HepG2 (cell line): ENCODE measurements around the gene TIMM13. TPM values are rescaled to one million over a fixed set of nuclear protein-coding genes. Genes with fewer than 3 reads are reported as not detected.

Experiments used
- ATAC-seq: fragments of 200-7000 bp; cut with Tn5 transposase; 3 replicates; pipeline ENCODE4 v1.9.1; 2020; ENCODE audit warnings: mild to moderate bottlenecking, moderate library complexity
- BruUV-seq: library from RNA; stranded (reverse); fragments of 400-500 nt; replicated peaks from 2 replicates; lab custom pipeline; 2021; lab: Mats Ljungman, UMichigan
- CTCF ChIA-PET: fragments of 300-600 bp; formaldehyde crosslinking; extraction: SDS; loops from one replicate; lab custom pipeline; 2021; ENCODE audit warnings: low total read pairs, inconsistent platforms, low intra/inter-chr PET ratio; lab: Yijun Ruan, JAX
- POLR2A ChIA-PET: fragments of 350-600 bp; sonication (Branson Sonifier 250); formaldehyde crosslinking; loops from one replicate; lab custom pipeline; 2020; ENCODE audit warnings: antibody characterized with exemption, inconsistent platforms; lab: Yijun Ruan, JAX
- DNase-seq: peaks from one replicate; pipeline ENCODE4 v3.0.0-alpha.2; 2015; ENCODE audit warnings: low spot score
- FAIRE-seq: peaks from 3 replicates; lab custom pipeline; 2011; peaks lifted over from hg19 to GRCh38; lab: Jason Lieb, UNC
- H2AFZ ChIP-seq: one replicate; pipeline ENCODE4 v1.6.1; 2011; ENCODE audit warnings: low read length, inconsistent platforms
- H3K27ac ChIP-seq: fragments of 300-600 bp; 3 replicates; pipeline ENCODE4 v1.8.0; 2011; ENCODE audit warnings: mixed run types, mild to moderate bottlenecking, mixed read lengths, low read length, inconsistent platforms; ENCODE audit not compliant: insufficient read depth; ENCODE audit errors: extremely low read length
- H3K27me3 ChIP-seq, 2 experiments: fragments of 200-600 bp in 1 of 2; 2 replicates in 1 of 2; 3 replicates in 1 of 2; pipeline versions ENCODE4 v1.6.0 to v1.8.0; 2011; ENCODE audit warnings: low read length in 2 of 2, mild to moderate bottlenecking in 2 of 2, moderate library complexity in 2 of 2, inconsistent platforms in 1 of 2; ENCODE audit not compliant: insufficient read depth in 2 of 2, control insufficient read depth in 1 of 2
- H3K36me3 ChIP-seq, 2 experiments: fragments of 200-600 bp in 1 of 2; replicated peaks in 1 of 2; 2 replicates in 1 of 2; 3 replicates in 1 of 2; pipeline versions ENCODE4 v1.5.1 to v1.8.0; 2011; ENCODE audit warnings: low read length in 2 of 2, inconsistent platforms in 1 of 2; ENCODE audit not compliant: insufficient read depth in 2 of 2, control insufficient read depth in 1 of 2
- H3K4me1 ChIP-seq: 2 replicates; pipeline ENCODE4 v1.5.1; 2012; ENCODE audit warnings: low read length, inconsistent platforms; ENCODE audit not compliant: insufficient read depth
- H3K4me2 ChIP-seq: 2 replicates; pipeline ENCODE4 v1.6.0; 2011; ENCODE audit warnings: low read depth, low read length, inconsistent platforms
- H3K4me3 ChIP-seq, 3 experiments: fragments of 200-600 bp in 1 of 3; sonication (generic), shearing (Covaris generic) in 1 of 3; replicated peaks in 1 of 3; 2 replicates each; pipeline ENCODE4 v1.5.1; 2011 to 2016; ENCODE audit warnings: low read length in 3 of 3, inconsistent platforms in 2 of 3, low read depth in 2 of 3, mild to moderate bottlenecking in 2 of 3, control low read depth in 1 of 3, mixed read lengths in 1 of 3; ENCODE audit not compliant: insufficient read depth in 1 of 3
- H3K79me2 ChIP-seq: one replicate; pipeline ENCODE4 v1.6.1; 2011; ENCODE audit warnings: low read length, inconsistent platforms; ENCODE audit not compliant: insufficient read depth
- H3K9ac ChIP-seq: 2 replicates; pipeline ENCODE4 v1.6.0; 2011; ENCODE audit warnings: mild to moderate bottlenecking, low read depth, low read length, inconsistent platforms; ENCODE audit not compliant: insufficient read depth
- H3K9me3 ChIP-seq: 2 replicates; pipeline ENCODE4 v1.5.1; 2012; ENCODE audit warnings: mild to moderate bottlenecking, low read length
- H4K20me1 ChIP-seq: 2 replicates; pipeline ENCODE4 v1.6.0; 2011; ENCODE audit warnings: inconsistent platforms, mild to moderate bottlenecking, low read length, moderate library complexity; ENCODE audit not compliant: insufficient read depth
- BRCA1 ChIP-seq: sonication (generic); formaldehyde crosslinking; IDR thresholded peaks from 2 replicates; pipeline ENCODE4 v1.4.0; 2020; ENCODE audit warnings: missing genetic modification reagents
- KLF15 ChIP-seq: sonication (generic); formaldehyde crosslinking; IDR thresholded peaks from 2 replicates; pipeline ENCODE4 v1.8.1; 2023; ENCODE audit warnings: borderline replicate concordance, mild to moderate bottlenecking, inconsistent platforms, missing genetic modification reagents, mixed read lengths
- MYNN ChIP-seq: sonication (generic); formaldehyde crosslinking; IDR thresholded peaks from 2 replicates; pipeline ENCODE4 v1.4.0; 2020; ENCODE audit warnings: mild to moderate bottlenecking, low read depth, missing genetic modification reagents
- NAIF1 ChIP-seq: sonication (generic); formaldehyde crosslinking; IDR thresholded peaks from 2 replicates; pipeline ENCODE4 v1.5.0; 2020; ENCODE audit warnings: mild to moderate bottlenecking, missing genetic modification reagents, borderline replicate concordance
- NR2C2 ChIP-seq: sonication (generic); formaldehyde crosslinking; IDR thresholded peaks from 2 replicates; pipeline ENCODE4 v1.4.0; 2020; ENCODE audit warnings: missing genetic modification reagents, mild to moderate bottlenecking, moderate library complexity, borderline replicate concordance
- SMAD3 ChIP-seq: sonication (generic); formaldehyde crosslinking; IDR thresholded peaks from 2 replicates; pipeline ENCODE4 v1.4.0; 2020; ENCODE audit warnings: missing genetic modification reagents
- THAP11 ChIP-seq: IDR thresholded peaks from 2 replicates; pipeline ENCODE4 v1.6.1; 2016; ENCODE audit warnings: missing biosample characterization, missing genetic modification reagents
- XRCC5 ChIP-seq: fragments of 200-400 bp; formaldehyde crosslinking; optimal IDR thresholded peaks from 2 replicates; pipeline ENCODE3; 2017; ENCODE audit warnings: mild to moderate bottlenecking, low read length
- ZNF660 ChIP-seq: sonication (generic); formaldehyde crosslinking; IDR thresholded peaks from 2 replicates; pipeline ENCODE4 v1.5.1; 2020; ENCODE audit warnings: mild to moderate bottlenecking, low read depth, missing genetic modification reagents, borderline replicate concordance
- WGBS: methylation state at CpG from one replicate; pipeline ENCODE4 v1.1.6; 2017; ENCODE audit warnings: low lambda C conversion rate; 5-methylcytosine and 5-hydroxymethylcytosine counted together
- in situ Hi-C: cut with HindIII; loops from 2 replicates; pipeline ENCODE4 v1.10.0; 2017; ENCODE audit warnings: low pct_unique_long_range_greater_than_20kb; ENCODE audit not compliant: extremely low pct_ligation_motif_present
- intact Hi-C: fragments of 100-400 bp; cut with micrococcal nuclease; formaldehyde crosslinking; loops from one replicate; pipeline ENCODE4 v1.10.0; 2022; ENCODE audit not compliant: unreplicated experiment
- polyA plus RNA-seq, 8 experiments: library from polyadenylated mRNA; depleted of rRNA in 3 of 8; stranded (reverse) in 7 of 8; unstranded in 1 of 8; fragments of >200 nt; fragmentation: Illumina TruSeq in 4 of 8; extraction: Trizol in 4 of 8; gene quantifications; 2 replicates each; pipeline versions ENCODE4 v1.2.1 to v1.2.3, GENCODE V29; 2011 to 2016; ENCODE audit warnings: low read depth in 4 of 8, missing spikeins in 1 of 8, mixed read lengths in 1 of 8; ENCODE audit not compliant: insufficient read depth in 1 of 8
- total RNA-seq, 5 experiments: library from RNA; depleted of rRNA; stranded (reverse); fragments of >200 nt; fragmentation: Illumina TruSeq; extraction: Trizol; gene quantifications; 2 replicates each; pipeline ENCODE4 v1.2.3, GENCODE V29; 2016; ENCODE audit warnings: low read depth in 1 of 5
- TF ChIP-seq, protein P1 (sequence below): IDR thresholded peaks from 2 replicates; pipeline ENCODE4 v1.4.0; 2020; ENCODE audit warnings: mild to moderate bottlenecking, missing genetic modification reagents
- TF ChIP-seq, protein P2 (sequence below): sonication (generic); formaldehyde crosslinking; IDR thresholded peaks from 2 replicates; pipeline ENCODE4 v1.8.0; 2022; ENCODE audit warnings: missing genetic modification reagents, mild to moderate bottlenecking, inconsistent platforms, borderline replicate concordance

Gene TIMM13
- total and polyA plus RNA-seq, 2 of the 13 experiments (the other 11 are each of a cell fraction or from before 2014, with no cell fraction given), result 48.4 to 108 TPM

DNA sequence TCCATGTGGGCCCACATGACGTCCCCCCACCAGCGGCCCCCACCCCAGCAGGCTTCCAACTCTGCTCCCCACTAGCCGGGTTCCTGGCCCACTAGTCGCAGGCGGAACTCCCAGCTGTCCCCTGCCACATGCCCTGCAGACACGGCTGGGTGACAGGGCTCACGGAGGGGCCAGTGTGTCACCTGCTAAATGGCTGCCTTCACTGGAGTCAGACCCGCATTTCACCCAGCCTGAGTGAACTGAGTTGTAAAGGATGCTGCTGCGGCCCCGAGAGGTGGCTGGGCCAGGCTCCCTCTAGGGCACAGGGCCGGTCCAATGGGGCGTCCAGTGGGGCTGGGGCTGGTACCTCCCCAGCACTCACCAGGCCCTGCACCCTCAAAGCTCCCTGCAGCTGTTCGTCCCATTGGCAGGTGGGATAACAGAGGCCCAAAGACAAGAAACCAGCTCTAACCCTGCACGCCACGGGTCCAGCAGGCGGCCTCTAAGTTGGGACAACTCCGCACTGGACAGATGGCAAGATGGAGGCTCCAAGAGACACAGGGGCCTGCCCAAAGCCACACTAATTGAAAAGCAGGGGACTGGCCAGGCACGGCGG is 26.1 kb upstream of the TIMM13 start:
- Histone ChIP-seq H3K36me3 (peaks cover 2 to 18% of the 10 kb centered on the region in 2 experiments; a peak in 1 of 5 replicates), H3K9ac (no peak overlapping the region), H3K27me3 (no peaks in the 10 kb centered on the region), H2AFZ (no peak overlapping the region), H3K4me3 (no peak overlapping the region), H3K9me3 (no peaks in the 10 kb centered on the region), H3K79me2 (peaks cover 61% of the 10 kb centered on the region), H3K4me2 (no peak overlapping the region), H4K20me1 (0 out of 2 replicates have a peak, but pooled peaks cover 9% of the 10 kb centered on the region), H3K27ac (peak overlapping the region; percentile 3), H3K4me1 (peaks cover 32% of the 10 kb centered on the region)
- intact Hi-C loops (no loop called here), in situ Hi-C loops (no loop called here)
- TF ChIP-seq MYNN (CRISPR knock-in tag), result no peak
- ATAC-seq, result no peak
- ChIA-PET POLR2A (no interaction called here), CTCF (no interaction called here)
- no peak for DNase-seq
- BruUV-seq, result no TSS peak
- WGBS, result 94% methylated on average over 3 of the region's 19 CpGs
- FAIRE-seq, result no peak

DNA sequence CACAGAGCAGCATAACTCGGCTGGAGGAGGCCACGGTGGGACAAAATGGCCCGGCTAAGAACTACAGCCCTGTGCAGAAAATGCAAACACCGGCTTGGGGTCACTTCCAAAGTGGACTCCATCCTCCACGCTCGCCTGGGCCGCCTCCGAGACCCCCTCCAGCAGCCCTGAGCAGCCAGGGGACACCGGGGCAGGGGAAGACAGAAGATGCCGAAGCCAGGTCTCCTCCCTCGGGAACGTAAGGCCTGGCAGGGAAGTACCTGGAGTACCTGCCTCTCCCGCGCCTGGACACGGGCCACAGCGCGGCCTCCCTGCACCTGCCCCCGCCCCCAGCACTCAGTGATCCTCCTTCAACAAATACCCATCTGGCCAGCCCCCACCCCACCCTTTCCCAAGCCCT is 24.4 kb upstream of the TIMM13 start:
- CTCF ChIA-PET, result no interaction called here
- Histone ChIP-seq H3K4me2 (no peak overlapping the region), H3K4me3 (no peak overlapping the region), H3K36me3 (peaks cover 6 to 25% of the 10 kb centered on the region in 2 experiments; a peak in 1 of 5 replicates), H3K27ac (no peak overlapping the region), H4K20me1 (0 out of 2 replicates have a peak, but pooled peaks cover 11% of the 10 kb centered on the region), H3K4me1 (peaks cover 16% of the 10 kb centered on the region), H3K9me3 (no peaks in the 10 kb centered on the region), H3K9ac (no peak overlapping the region), H3K79me2 (peaks cover 76% of the 10 kb centered on the region), H2AFZ (no peak overlapping the region), H3K27me3 (no peaks in the 10 kb centered on the region)
- intact Hi-C loops (no loop called here), in situ Hi-C loops (no loop called here)
- ATAC-seq (no peak), DNase-seq (no peak), FAIRE-seq (no peak)
- no TSS peak for BruUV-seq
- WGBS, result 95% methylated on average over 13 of the region's 18 CpGs
- POLR2A ChIA-PET, result no interaction called here
- TF ChIP-seq BRCA1 (CRISPR knock-in tag), result no peak
- TF ChIP-seq THAP11 (CRISPR knock-in tag), result no peak
- no peak for TF ChIP-seq ZNF660 (CRISPR knock-in tag)
- TF ChIP-seq NR2C2 (CRISPR knock-in tag), result no peak
- no peak for TF ChIP-seq XRCC5
- TF ChIP-seq SMAD3 (CRISPR knock-in tag), result no peak
- TF ChIP-seq, protein P1, sequence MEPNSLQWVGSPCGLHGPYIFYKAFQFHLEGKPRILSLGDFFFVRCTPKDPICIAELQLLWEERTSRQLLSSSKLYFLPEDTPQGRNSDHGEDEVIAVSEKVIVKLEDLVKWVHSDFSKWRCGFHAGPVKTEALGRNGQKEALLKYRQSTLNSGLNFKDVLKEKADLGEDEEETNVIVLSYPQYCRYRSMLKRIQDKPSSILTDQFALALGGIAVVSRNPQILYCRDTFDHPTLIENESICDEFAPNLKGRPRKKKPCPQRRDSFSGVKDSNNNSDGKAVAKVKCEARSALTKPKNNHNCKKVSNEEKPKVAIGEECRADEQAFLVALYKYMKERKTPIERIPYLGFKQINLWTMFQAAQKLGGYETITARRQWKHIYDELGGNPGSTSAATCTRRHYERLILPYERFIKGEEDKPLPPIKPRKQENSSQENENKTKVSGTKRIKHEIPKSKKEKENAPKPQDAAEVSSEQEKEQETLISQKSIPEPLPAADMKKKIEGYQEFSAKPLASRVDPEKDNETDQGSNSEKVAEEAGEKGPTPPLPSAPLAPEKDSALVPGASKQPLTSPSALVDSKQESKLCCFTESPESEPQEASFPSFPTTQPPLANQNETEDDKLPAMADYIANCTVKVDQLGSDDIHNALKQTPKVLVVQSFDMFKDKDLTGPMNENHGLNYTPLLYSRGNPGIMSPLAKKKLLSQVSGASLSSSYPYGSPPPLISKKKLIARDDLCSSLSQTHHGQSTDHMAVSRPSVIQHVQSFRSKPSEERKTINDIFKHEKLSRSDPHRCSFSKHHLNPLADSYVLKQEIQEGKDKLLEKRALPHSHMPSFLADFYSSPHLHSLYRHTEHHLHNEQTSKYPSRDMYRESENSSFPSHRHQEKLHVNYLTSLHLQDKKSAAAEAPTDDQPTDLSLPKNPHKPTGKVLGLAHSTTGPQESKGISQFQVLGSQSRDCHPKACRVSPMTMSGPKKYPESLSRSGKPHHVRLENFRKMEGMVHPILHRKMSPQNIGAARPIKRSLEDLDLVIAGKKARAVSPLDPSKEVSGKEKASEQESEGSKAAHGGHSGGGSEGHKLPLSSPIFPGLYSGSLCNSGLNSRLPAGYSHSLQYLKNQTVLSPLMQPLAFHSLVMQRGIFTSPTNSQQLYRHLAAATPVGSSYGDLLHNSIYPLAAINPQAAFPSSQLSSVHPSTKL (CRISPR knock-in tag), result no peak
- TF ChIP-seq, protein P2, sequence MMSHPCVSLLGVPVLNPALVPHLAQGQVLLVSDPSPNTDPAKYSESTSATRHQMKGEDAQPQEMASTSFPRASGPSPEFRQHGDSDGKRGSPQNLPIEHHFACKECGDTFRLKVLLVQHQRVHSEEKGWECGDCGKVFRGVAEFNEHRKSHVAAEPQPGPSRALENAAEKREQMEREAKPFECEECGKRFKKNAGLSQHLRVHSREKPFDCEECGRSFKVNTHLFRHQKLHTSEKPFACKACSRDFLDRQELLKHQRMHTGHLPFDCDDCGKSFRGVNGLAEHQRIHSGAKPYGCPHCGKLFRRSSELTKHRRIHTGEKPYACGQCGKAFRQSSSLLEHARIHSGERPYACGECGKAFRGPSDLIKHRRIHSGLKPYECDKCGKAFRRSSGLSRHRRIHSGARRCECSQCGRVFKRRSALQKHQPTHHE, result no peak
- TF ChIP-seq KLF15, result no peak
- TF ChIP-seq NAIF1 (CRISPR knock-in tag), result no peak
